HG02610 (cell line): Measurements from ENCODE around the gene FXYD6.

Experiments used
- ATAC-seq: cut with Tn5 transposase; IDR thresholded peaks from one replicate; pipeline ENCODE4 v1.9.1; 2021; ENCODE audit warnings: mild to moderate bottlenecking, moderate library complexity; ENCODE audit not compliant: unreplicated experiment

FXYD6 gene

GRCh38 chr11:117851852-117852251, 24.6 kb downstream of the FXYD6 start:
- ATAC-seq, result no peak

DNA sequence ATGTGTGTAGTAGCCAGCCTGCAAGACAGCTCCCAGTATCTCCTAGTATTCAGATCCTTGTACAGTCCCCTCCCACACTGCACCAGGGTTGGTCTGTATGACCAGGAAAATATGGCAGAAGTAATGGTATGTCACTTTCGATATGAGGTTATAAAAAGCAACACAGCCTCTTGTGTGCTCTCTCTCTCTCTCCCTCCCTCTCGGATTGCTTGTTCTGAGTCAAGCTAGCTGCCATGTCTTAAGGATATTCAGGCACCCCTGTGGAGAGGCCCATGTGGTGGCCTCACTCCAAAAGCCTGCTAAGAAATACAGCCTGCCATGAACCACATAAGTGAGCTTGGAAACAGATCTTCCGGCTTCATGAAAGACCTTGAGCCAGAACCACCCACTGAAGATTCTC, 25.4 kb downstream of the FXYD6 start:
- no peak for ATAC-seq

- ATAC-seq, result no peak
Measured at GRCh38 chr11:117849781-117850414, 26.6 kb downstream of the FXYD6 start.

GRCh38 chr11:117843666-117844484, 32.6 kb downstream of the FXYD6 start:
- ATAC-seq, result no peak

- ATAC-seq, result no peak
Measured at GRCh38 chr11:117842131-117842941, 34.1 kb downstream of the FXYD6 start.

- ATAC-seq, result no peak
Measured at GRCh38 chr11:117841551-117842031, 34.9 kb downstream of the FXYD6 start.

DNA sequence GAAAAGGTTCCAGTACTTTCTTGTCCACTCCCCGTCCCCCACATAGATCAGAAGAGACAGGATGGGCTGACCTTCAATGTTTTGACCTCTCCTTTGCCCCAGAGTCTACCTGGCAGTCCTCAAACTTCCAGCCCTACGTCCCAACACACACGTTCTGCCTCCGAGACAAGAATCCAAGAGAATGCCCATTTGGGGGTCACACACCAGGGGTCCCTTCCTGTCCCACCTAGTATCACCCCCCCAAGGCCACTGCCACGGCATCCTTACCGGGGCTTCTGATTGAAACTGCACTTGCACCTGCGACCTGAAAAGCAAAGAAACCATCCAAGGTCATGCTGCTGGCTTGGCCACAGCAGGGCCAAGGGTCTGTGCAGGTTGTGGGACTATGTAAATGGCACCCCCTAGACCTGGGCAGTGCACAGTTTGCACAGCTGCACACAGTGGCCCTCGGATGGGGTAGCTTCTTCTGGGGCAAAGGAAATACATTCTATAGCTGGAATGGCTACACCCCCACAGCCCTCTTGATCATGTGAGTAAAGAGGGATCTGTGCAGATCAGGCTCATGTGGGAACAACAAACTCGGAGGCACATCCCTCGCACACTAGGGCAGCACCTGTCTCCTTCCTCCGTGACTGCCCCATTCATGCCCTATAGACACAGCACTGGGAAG, 35.4 kb downstream of the FXYD6 start:
- ATAC-seq, result no peak

GRCh38 chr11:117839936-117840813, 36.3 kb downstream of the FXYD6 start:
- ATAC-seq, result no peak

DNA sequence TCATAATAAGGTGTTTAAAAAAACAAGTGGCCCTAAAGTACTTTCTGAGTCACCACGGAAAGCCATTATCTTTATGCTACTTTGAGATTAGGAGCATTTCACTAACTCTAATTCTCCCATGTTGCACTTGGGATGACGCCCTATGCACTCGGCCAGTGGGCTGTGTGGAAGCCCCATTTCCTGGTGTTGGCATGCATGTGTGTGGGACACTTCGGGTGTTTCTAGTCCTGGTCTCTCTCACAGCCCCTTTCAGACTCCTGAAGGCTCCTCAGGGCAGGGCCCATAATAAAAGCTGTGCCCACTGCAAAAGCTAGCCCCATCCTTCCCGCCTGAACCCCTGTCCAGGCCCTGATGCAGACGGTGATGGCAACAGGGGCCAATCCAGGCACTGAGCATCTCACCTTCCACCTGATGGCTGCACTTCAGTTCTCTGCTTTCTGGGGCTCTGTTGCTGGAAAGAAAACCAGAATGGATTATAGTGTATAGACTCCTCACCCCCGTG, 37.0 kb downstream of the FXYD6 start:
- ATAC-seq, result no peak

GRCh38 chr11:117838901-117839300, 37.6 kb downstream of the FXYD6 start:
- ATAC-seq, result no peak

DNA sequence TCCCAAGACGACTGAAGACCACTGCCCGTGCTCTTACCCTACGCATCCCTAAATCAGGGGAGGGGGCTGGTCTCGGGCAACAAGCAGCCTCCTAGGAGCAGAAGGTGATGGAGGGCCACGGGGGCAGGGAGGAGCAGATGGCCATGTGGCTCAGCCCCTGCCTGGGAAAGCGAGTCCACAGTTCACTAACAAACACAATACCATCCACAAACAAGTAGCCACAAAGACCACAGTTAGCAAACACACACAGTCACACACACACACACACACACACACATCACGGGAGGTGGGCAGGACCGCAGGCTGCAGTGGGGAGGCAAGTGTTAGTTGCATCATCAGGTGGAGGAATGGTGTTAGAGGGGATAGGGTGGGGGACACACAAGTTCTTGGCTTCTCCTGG, 38.7 kb downstream of the FXYD6 start:
- ATAC-seq, result no peak

DNA sequence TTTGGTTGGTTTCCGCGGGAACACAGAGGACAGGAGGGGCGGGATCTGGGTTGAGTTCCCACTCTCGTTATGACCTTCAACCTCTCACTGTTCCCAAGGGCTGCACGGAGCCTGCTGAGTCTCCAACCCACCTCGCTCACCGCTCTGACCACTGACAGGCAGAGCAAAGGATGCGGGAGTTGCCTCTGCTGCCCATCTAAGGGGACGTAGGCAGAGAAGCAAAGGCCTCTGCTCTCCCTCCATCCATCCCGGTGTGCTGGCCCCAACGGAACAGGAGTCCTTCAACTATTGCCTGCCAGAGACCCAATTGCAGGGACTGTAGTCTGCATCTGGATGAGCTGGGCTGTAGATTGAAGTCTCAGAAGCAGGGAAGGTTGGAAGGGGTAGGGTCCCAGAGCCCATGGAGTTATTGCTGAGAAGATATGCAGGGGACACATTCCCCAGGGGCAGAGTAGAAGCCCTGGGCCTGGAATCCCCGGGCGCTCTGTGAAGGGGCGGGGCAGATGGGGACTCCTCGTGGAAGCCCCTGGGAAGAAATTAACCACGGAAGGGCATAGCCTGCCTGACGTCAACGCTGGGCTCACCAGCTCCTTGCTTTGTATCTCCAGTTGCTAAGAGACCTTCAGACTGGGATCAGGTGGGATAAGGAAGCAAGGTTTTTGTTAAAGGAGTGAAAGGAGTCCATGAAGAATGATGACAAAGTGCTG, 39.2 kb downstream of the FXYD6 start:
- ATAC-seq, result no peak

- no peak for ATAC-seq
Measured at GRCh38 chr11:117836077-117836960, 40.1 kb downstream of the FXYD6 start.

DNA sequence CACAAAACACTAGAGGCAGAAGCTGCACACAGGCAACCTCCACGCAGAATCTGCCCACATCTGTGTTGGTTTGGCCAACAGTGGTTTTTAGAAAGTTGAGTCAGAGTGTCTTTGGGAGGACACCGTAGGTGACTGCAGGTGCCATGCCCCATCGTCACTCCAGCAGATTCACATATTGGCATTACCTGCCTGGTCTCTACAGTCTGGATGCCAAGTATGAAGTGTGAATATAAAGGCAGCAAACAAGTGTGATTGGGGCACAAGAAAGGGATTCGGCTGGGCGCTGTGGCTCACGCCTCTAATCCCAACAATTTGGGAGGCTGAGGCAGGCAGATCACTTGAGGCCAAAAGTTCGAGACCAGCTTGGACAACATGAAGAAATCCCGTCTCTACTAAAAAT, 40.9 kb downstream of the FXYD6 start:
- no peak for ATAC-seq

DNA sequence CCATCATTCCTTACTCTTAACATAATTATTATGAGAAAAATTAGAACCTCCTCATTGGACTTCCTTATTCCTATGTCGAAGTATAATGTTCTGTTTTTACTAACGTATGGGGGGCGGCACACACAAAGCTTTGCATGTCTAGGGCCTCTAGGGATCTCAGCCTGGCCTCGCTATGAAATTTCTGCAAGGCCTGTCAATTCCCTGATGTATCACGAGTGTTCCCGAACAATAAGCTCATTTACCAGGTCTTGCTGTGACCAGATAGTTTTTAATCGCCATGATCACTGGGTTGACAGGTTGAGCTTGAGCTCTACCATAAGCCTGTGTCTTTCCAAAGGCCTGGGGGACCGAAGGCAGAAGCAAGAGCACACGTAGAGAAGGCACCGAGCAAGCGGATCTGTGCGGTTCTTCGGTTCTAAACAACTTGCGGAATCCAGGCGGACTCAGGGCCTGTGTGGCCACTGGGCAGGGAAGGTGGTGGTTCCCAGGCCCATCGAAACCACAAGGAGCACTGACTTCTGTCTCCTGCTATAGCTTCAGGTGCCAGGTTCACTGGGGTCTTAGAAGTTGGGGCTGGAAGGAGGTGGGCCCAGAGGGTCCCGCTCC, 41.5 kb downstream of the FXYD6 start:
- no peak for ATAC-seq

DNA sequence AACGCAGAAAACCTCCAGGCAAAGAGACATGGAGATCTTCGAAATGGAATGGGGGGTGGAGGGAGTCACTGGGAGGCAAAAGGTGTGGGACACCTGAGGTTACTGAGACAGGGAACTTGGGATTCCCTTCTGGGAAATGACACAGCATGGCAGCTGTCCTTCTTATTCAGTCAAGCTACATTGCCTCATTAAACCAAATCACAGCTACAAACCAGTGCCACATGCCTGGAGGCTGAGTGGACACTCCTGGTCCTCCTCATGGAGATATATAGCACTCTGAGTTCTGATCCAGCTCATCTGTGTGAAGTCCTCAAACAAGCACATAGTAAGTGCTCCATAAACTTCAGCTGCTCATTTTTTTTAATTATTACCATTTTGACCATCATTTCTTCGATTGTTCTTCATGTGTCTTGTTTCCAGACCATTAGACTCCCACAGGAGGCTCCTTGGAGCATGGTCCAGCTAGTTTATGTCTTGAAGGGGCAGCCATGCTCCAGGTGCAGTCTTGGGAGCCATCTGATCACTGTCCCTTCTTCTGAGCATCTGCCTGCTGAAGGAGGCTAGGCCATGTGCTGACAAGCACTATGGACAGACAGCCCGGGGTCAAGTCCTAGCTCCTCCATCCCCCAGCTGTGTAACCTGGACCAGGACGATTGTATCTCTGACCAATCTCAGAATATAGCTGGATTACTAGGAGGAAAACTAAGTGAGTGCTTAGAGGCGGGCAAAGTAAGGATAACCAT, 42.2 kb downstream of the FXYD6 start:
- no peak for ATAC-seq

DNA sequence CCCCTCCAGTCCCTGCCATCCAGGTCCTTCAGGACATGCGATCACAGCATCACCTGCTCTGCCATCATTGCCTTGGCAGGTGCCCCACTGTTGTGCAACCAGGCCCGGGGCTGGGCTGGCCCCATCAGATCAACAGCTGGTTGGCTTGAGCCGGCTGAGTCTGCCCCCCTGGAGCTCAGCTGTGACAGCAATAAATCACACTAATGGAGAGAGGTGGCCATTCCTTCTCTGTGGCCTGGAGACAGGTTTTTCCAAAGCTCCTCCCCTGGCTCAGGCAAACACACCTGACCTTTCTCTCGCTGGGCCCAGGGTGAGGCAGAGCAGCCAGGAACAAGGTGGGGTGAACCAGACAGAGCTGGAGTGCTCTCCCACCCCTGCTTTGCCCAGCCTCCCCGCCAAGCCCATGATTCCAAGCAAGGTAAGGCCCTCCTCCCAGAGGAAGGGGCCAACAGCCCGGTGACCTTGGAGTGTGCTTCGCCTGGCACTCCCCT, 43.0 kb downstream of the FXYD6 start:
- no peak for ATAC-seq
